ENCODE data around the gene RAMP2. TPM values are rescaled to one million over a fixed set of nuclear protein-coding genes. Genes with fewer than 3 reads are reported as not detected.

RAMP2 gene
- total RNA-seq, 4 donors from 2014 or later = 4.7 to 23.3 (median 11.8) TPM; not detected in 1

GRCh38 chr17:42809250-42809649 is 48.2 kb downstream of the RAMP2 start:
- H3K36me3 ChIP-seq = peaks cover 4 to 61% (median 13%) of the 10 kb centered on the region in 3 donors
- intact Hi-C loops (cut with DNase I) = no loop called here
- no peaks in the 10 kb centered on the region for H3K27me3 ChIP-seq
- H3K4me3 ChIP-seq = no peak overlapping the region
- H3K9me3 ChIP-seq = no peaks in the 10 kb centered on the region
- DNase-seq = no peak
- WGBS, 2 donors = 20 to 23% methylated on average over 3 of the region's 3 CpGs
- H3K4me1 ChIP-seq = no peaks in the 10 kb centered on the region
- peak overlapping the region in 2 of 4 donors; percentile 10 to 14 for H3K27ac ChIP-seq
- no peak for TF ChIP-seq CTCF (IDR thresholded peaks at IDR 0.05)
- no peak for TF ChIP-seq POLR2A (IDR thresholded peaks at IDR 0.05)

Small RNA genes within 50 kb of the gene (small RNA-seq; reads per million reads assigned to genes)
- 0 reads per million in 4 donors for gene HMGN2P15

Other genes with a start within 250 kb of the RAMP2 start
- gene NAGLU, start 225.0 kb upstream of the RAMP2 start, total RNA-seq = 10 to 100 TPM; 19.2 to 39.0 (median 26.5) TPM
- gene HSD17B1, start 208.3 kb upstream of the RAMP2 start, total RNA-seq = 10 to 100 TPM in 1 of 4 donors, 1 to 10 TPM in 3; 3.0 to 11.8 (median 6.6) TPM
- gene COASY, start 199.1 kb upstream of the RAMP2 start, total RNA-seq = 10 to 100 TPM; 34.1 to 52.2 (median 46.5) TPM
- gene MLX, start 194.1 kb upstream of the RAMP2 start, total RNA-seq = 10 to 100 TPM; 34.0 to 47.9 (median 39.9) TPM
- 1 to 10 TPM in 3 of 4 donors, under 1 TPM in 1; 0.61 to 4.8 (median 2.8) TPM for gene PSMC3IP, start 183.5 kb upstream of the RAMP2 start, total RNA-seq
- gene RETREG3, start 151.9 kb upstream of the RAMP2 start, total RNA-seq = 10 to 100 TPM; 35.7 to 59.6 (median 53.0) TPM
- gene TUBG1, start 151.5 kb upstream of the RAMP2 start, total RNA-seq = 10 to 100 TPM; 22.3 to 61.9 (median 46.5) TPM
- gene TUBG2, start 101.9 kb upstream of the RAMP2 start, total RNA-seq = 10 to 100 TPM in 1 of 4 donors, 1 to 10 TPM in 3; 7.1 to 14.5 (median 8.8) TPM
- 10 to 100 TPM; 41.0 to 55.8 (median 55.1) TPM for gene PLEKHH3, start 84.2 kb upstream of the RAMP2 start, total RNA-seq
- gene CCR10, start 79.4 kb upstream of the RAMP2 start, total RNA-seq = under 1 TPM in 1 of 4 donors, not detected in 3; 0.76 TPM
- under 1 TPM; 0.15 to 0.88 (median 0.43) TPM for gene CNTNAP1, start 78.7 kb upstream of the RAMP2 start, total RNA-seq
- 10 to 100 TPM; 13.4 to 49.2 (median 22.0) TPM for gene EZH1, start 16.2 kb upstream of the RAMP2 start, total RNA-seq
- 10 to 100 TPM; 78.6 to 93.6 (median 83.0) TPM for gene VPS25, start 12.2 kb downstream of the RAMP2 start, total RNA-seq
- gene WNK4, start 19.4 kb downstream of the RAMP2 start, total RNA-seq = 10 to 100 TPM in 1 of 4 donors, 1 to 10 TPM in 1, under 1 TPM in 2; 0.40 to 14.7 (median 3.9) TPM
- gene COA3, start 37.5 kb downstream of the RAMP2 start, total RNA-seq = 100 to 1,000 TPM in 1 of 4 donors, 10 to 100 TPM in 3; 76.4 to 101 (median 94.8) TPM
- not detected for gene CNTD1, start 37.6 kb downstream of the RAMP2 start, total RNA-seq
- gene BECN1, start 63.1 kb downstream of the RAMP2 start, total RNA-seq = 100 to 1,000 TPM in 1 of 4 donors, 10 to 100 TPM in 3; 81.5 to 100 (median 84.5) TPM
- 100 to 1,000 TPM in 1 of 4 donors, 10 to 100 TPM in 3; 91.0 to 121 (median 93.7) TPM for gene PSME3, start 72.2 kb downstream of the RAMP2 start, total RNA-seq
- gene AOC2, start 83.4 kb downstream of the RAMP2 start, total RNA-seq = 1 to 10 TPM in 2 of 4 donors, under 1 TPM in 2; 0.61 to 2.1 (median 1.2) TPM
- 10 to 100 TPM in 1 of 4 donors, 1 to 10 TPM in 3; 3.3 to 24.0 (median 6.6) TPM for gene AOC3, start 90.0 kb downstream of the RAMP2 start, total RNA-seq
- gene G6PC1, start 139.6 kb downstream of the RAMP2 start, total RNA-seq = not detected
- gene AARSD1, start 203.2 kb downstream of the RAMP2 start, total RNA-seq = 10 to 100 TPM; 14.2 to 25.9 (median 22.6) TPM
- 1 to 10 TPM in 1 of 4 donors, under 1 TPM in 1, not detected in 2; 0.27 to 1.1 TPM for gene PTGES3L, start 218.9 kb downstream of the RAMP2 start, total RNA-seq
- 1 to 10 TPM; 7.4 to 9.8 (median 8.5) TPM for gene RUNDC1, start 219.3 kb downstream of the RAMP2 start, total RNA-seq
- gene RPL27, start 237.2 kb downstream of the RAMP2 start, total RNA-seq = 1,000 to 10,000 TPM in 3 of 4 donors, 100 to 1,000 TPM in 1; 775 to 1,810 (median 1,289) TPM
- 10 to 100 TPM in 3 of 4 donors, 1 to 10 TPM in 1; 5.9 to 24.4 (median 13.6) TPM for gene IFI35, start 245.6 kb downstream of the RAMP2 start, total RNA-seq

Data from esophagus squamous epithelium (tissue), 5 donors.